C1 segment of cervical spinal cord (tissue), 14 donors: ENCODE results near the gene SPATA31A1.
"Not testable (repeated sequence)": the region's sequence is repeated elsewhere in the genome, so short reads cannot be mapped to it uniquely, and the experiment has no call there.

Experiments
- DNase-seq, 14 donors: peaks; one replicate each; lab custom pipeline; 2025; lab: John Stamatoyannopoulos, UW

SPATA31A1 gene

DNA sequence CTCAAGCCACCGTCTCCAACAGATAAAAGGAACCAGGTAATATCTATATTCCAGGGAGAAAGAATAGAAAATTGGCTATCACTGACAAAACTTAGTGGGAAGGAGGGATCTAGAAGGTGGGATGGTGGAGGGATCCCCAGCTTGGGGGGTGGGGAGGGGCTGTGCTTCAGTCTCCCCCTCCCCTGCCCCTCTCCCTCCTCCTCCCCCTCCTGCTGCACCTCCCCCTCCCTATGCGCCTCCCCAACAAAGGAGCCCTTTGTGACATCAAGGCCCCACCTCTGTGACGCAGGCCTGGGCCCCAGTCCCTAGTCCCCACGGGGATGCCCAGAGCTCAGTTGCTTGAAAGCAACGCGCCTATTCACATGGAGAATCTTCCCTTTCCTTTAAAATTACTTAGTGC lies at the start of gene SPATA31A1:
Gene SPATA31A1, plus strand, starts transcription at position 301 of the 400 bp plus-strand sequence. Its CDS starts 62 bp downstream, at position 363.
- DNase-seq, result not testable (repeated sequence)

DNA sequence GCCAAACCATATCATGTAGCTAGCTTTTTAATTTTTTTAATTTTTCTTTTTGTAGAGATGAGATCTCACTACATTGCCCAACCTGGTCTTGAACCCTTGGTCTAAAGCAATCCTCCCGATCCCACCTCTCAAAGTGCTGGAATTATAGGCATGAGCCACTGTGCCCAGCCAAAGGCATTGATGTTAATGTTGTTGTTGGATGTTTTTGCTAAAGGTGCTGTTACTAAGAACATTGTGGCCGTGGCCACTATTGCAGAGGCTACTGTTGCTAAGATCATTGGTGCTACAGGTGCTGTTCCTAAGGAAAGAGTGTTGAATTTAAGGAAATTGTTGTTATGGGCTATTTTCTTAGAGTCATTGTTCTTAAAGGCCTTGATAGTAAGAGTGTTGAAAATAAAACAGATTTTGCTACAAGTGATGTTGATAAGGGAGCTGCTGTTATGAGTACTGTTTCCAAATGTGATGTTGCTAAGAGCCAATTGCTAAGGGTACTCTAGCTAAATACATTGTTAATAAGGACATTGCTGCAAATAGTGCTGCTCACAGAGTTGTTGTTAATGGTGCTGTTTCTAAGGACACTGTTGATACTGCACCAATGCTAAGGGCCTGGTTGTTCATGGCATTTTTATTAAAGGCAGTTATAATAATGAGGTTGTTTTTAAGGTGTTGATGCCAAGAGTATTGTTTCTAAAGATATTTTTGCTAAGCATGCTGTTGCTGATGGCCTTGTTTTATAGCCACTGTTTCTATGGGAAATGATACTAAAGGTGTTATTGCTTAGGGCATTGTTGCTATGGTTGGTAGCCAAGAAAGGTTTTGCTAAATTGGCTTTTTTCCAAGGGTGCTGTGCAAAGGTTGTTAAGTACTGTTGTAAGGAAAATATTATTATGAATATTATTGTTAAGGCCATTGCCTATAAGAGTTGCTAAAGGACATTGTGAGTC lies 52.1 kb downstream of the SPATA31A1 start:
- not testable (repeated sequence) for DNase-seq

DNA sequence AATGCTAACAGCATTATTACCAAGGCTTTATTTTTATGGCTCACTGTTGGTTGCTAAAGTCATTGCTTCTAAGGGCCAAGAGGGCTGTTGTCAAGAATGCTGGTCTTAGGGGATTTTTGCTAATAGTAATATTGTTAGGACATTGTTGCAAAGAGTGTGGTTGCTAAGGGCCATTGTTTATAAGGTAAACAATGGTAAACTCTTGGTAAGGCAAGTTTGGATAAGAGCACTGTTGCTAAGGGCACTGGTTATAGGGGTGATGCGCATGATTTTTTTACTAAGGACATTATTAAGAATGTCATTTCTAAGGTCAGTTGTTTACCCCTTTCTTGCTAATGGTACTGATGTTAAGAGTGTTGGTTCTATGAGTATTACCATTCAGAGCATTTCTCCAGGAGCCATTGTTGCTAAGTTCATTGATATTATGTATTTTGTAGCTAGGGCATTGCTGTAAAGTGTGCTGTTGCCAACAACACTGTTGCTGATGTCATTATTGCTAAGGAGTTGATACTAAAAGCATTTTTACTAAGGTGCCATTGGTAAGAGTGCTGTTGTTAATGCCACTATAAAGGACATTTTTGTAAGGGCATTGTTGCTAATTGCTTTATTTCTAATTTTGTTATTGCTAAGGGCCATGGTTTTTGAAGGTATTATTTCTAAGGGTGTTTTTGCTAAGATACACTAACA lies 55.9 kb downstream of the SPATA31A1 start:
- DNase-seq, result not testable (repeated sequence)
